Thymus (tissue), 11 donors: ENCODE results near the gene TFCP2L1. TPM values are rescaled to one million over a fixed set of nuclear protein-coding genes. Genes with fewer than 3 reads are reported as not detected.

Experiments
- DNase-seq, 9 donors: peaks; one replicate each; pipeline ENCODE4 v3.0.0-alpha.2; 2013; ENCODE audit warnings: low spot score in 9 of 9, low read depth in 6 of 9, missing footprints in 1 of 9
- H3K27ac ChIP-seq, 2 donors: one replicate each; pipeline ENCODE4 v1.5.1; 2013; ENCODE audit warnings: control low read depth in 1 of 2, low read depth in 1 of 2, low read length in 1 of 2, mild to moderate bottlenecking in 1 of 2, moderate library complexity in 1 of 2
- H3K27me3 ChIP-seq, 2 donors: one replicate each; pipeline ENCODE4 v1.5.1; 2013; ENCODE audit warnings: low read length in 1 of 2; ENCODE audit not compliant: control insufficient read depth in 2 of 2, insufficient read depth in 1 of 2
- H3K36me3 ChIP-seq, 2 donors: one replicate each; pipeline ENCODE4 v1.5.1; 2013; ENCODE audit warnings: low read length in 1 of 2, mild to moderate bottlenecking in 1 of 2, moderate library complexity in 1 of 2; ENCODE audit not compliant: control insufficient read depth in 2 of 2, insufficient read depth in 2 of 2
- H3K4me1 ChIP-seq, 2 donors: one replicate each; pipeline ENCODE4 v1.5.1; 2013; ENCODE audit warnings: low read length in 2 of 2; ENCODE audit not compliant: control insufficient read depth in 2 of 2, insufficient read depth in 2 of 2
- H3K4me3 ChIP-seq, 2 donors: one replicate each; pipeline ENCODE4 v1.5.1; 2013; ENCODE audit warnings: low read length in 2 of 2, control low read depth in 1 of 2, mild to moderate bottlenecking in 1 of 2
- H3K9me3 ChIP-seq, 2 donors: one replicate each; pipeline ENCODE4 v1.5.1; 2013; ENCODE audit warnings: low read length in 1 of 2, mild to moderate bottlenecking in 1 of 2; ENCODE audit not compliant: control insufficient read depth in 2 of 2, insufficient read depth in 1 of 2
- WGBS: extraction: QIAGEN DNeasy Blood & Tissue Kit; methylation state at CpG from one replicate; pipeline ENCODE4 v1.1.7; 2013; 5-methylcytosine and 5-hydroxymethylcytosine counted together
- polyA plus RNA-seq: library from polyadenylated mRNA; stranded (reverse); fragments of 200-250 nt; gene quantifications from one replicate; pipeline ENCODE4 v1.2.3, GENCODE V29; 2013
- total RNA-seq: library from RNA; stranded (reverse); fragments of 120-200 nt; gene quantifications from one replicate; pipeline ENCODE4 v1.2.4, GENCODE V29; 2013
- donor health status: healthy.

TFCP2L1 gene
- total and polyA plus RNA-seq, 2 donors = 0.80 to 1.6 TPM

DNA sequence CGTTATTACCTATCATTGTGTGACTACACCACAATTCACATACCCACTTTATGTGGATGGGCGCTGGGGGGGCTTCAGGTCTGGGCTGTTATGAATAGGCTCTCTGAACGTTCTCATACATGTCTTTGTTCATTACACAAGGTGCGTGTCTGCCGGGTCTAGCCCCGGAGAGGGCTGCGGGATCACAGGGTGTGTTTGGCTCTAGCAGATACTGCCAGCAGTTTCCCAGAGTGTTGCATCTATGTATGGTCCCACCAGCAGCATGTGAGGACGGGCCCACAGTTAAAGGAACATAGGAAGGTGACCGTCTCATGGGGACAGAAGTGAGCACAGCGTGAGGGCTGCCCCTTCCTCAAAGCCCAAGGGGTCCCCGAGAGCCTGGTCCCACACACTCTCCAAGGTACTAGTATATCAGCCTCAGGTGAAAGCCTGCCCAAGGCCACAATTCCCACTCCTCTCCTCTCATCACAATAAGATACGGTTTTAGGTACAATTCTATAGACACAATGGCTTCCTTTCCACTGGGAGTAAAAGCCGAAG is 48.8 kb downstream of the TFCP2L1 start:
- H3K27me3 ChIP-seq = no peaks in the 10 kb centered on the region
- no peak for DNase-seq
- H3K4me1 ChIP-seq = peaks cover 0 to 17% of the 10 kb centered on the region in 2 donors
- WGBS = 97% methylated on average over 13 of the region's 13 CpGs
- no peaks in the 10 kb centered on the region for H3K36me3 ChIP-seq
- H3K27ac ChIP-seq = no peak overlapping the region
- H3K9me3 ChIP-seq = no peaks in the 10 kb centered on the region
- H3K4me3 ChIP-seq = no peak overlapping the region

DNA sequence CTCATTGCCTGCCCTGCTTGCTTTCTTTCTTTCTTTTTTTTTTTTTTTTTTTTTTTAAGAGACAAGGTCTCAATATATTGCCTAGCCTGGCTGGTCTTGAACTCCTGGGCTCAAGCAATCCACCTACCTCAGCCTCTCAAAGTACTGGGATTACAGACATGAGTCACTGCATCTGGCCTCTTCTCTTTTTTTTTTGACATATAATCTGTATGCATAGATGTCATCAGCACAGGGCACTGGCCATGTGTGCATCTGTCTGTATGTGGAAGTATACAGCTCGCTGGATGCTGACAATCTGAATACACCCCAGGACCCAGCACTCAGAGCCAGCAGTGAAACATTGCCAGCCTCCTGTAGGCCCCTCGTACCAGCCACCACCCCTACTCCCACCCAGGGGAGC is 49.5 kb downstream of the TFCP2L1 start:
- H3K4me1 ChIP-seq = peaks cover 0 to 17% of the 10 kb centered on the region in 2 donors
- H3K27me3 ChIP-seq = no peaks in the 10 kb centered on the region
- no peaks in the 10 kb centered on the region for H3K36me3 ChIP-seq
- DNase-seq = peak in 1 of 9 donors; percentile 13
- 95% methylated on average over 2 of the region's 2 CpGs for WGBS
- H3K4me3 ChIP-seq = no peak overlapping the region
- peak overlapping the region in 1 of 2 donors; percentile 23 for H3K27ac ChIP-seq
- no peaks in the 10 kb centered on the region for H3K9me3 ChIP-seq

DNA sequence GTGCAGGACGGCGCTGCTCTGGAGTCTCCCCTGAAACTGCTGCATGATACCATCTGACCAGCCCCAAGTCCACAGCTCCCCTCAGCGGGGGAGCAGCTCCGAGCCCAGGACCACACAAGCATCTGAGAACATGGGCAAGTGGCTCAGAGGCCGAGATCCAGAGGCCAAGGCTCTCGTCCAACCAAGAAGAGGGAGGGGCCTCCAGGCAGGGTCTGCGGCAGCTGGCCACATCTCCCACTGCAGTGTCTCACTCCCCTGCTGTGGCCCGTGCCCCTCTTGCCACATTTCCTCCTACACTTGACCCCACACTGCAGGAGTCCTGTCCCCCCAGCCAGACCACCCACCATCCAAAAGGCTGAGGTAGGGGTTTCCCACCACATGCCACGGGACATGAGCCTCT is 50.2 kb downstream of the TFCP2L1 start:
- 93% methylated on average over 9 of the region's 9 CpGs for whole genome bisulfite sequencing
- Histone ChIP-seq H3K27ac (no peak overlapping the region), H3K36me3 (no peaks in the 10 kb centered on the region), H3K9me3 (no peaks in the 10 kb centered on the region), H3K4me1 (peaks cover 0 to 17% of the 10 kb centered on the region in 2 donors), H3K27me3 (no peaks in the 10 kb centered on the region), H3K4me3 (no peak overlapping the region)
- no peak for DNase-seq

DNA sequence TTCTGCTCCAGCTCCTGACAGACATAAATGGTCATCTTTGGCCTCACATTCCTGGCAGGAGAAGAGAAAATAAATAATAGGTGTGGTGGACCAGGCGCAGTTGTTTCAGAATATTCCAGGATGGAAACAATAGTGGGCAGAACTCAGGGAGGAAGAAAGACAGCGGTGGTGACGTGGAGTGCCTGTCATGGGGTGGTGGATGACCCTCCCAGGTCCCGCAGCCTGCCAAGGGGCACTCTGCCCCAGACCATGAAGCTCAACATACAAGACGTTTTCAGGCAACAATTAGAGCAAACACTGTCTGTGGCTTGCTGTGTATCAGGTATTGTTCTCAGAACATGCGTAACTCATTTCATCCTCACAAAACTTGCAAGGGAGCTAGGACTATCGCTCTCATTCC is 50.9 kb downstream of the TFCP2L1 start:
- no peaks in the 10 kb centered on the region for H3K9me3 ChIP-seq
- no peak overlapping the region for H3K27ac ChIP-seq
- H3K4me1 ChIP-seq = peaks cover 0 to 17% of the 10 kb centered on the region in 2 donors
- no peaks in the 10 kb centered on the region for H3K36me3 ChIP-seq
- WGBS = 92% methylated on average over 7 of the region's 7 CpGs
- no peak for DNase-seq
- H3K4me3 ChIP-seq = no peak overlapping the region
- no peaks in the 10 kb centered on the region for H3K27me3 ChIP-seq

DNA sequence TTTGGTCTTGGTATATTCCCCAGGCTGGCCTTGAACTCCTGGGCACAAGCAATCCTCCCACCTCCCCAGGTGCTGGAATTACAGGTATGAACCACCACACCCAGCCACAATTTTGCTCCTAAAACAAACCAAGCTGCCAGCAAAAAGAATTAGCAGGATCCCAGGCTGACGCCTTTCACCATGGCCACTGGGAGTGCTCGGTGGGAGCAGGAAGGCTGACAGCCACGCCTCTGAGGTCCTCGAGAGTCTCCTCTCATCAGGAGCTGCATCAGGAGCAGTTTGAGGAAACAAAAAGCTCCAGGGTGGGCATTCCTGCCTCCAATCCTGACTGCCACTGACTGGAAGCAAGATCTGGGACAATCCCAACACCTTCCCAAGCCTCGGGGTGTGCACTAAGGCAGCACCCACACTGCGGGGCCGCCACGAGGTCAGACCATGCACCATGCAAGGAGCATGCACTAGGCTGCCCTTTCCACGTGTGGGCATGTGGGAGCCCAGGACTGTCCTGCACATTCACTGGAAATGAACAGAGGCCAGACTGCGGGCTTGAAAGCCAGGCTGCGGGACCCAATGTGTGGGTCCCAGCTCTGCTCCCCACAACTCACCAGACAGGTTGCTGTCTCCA is 51.4 kb downstream of the TFCP2L1 start:
- Histone ChIP-seq H3K27ac (no peak overlapping the region), H3K9me3 (no peaks in the 10 kb centered on the region), H3K27me3 (no peaks in the 10 kb centered on the region), H3K4me3 (no peak overlapping the region), H3K36me3 (no peaks in the 10 kb centered on the region), H3K4me1 (peaks cover 0 to 17% of the 10 kb centered on the region in 2 donors)
- WGBS = 87% methylated on average over 11 of the region's 11 CpGs
- DNase-seq = no peak

DNA sequence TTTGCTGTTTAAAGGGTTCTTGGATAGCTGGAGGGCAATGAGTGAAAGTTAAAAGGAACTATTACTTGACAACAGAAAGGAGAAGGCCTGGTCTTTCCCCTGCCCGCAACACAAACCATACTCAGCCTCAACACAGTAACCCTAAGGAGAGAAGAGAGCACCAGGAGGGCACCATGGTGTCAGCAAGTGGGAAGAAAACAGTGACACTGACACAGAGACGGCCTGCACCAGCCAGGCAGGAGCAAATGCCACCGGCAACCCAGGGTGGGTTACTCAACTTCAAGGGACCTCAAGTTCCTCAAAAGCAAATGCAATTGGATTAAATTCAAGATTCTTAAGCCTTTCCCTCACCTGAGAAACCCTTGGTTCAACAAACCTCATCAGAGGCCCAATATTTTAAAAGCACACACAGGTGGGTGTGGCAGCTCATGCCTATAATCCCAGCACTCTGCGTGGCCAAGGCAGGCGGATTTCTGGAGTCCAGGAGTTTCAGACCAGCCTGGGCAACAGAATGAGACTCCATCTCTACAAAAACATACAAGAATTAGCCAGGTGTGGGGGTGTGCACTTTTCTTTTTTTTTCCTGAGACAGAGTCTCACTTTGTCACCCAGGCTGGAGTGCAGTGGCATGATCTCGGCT is 52.3 kb downstream of the TFCP2L1 start:
- Histone ChIP-seq H3K27me3 (no peaks in the 10 kb centered on the region), H3K27ac (no peak overlapping the region), H3K36me3 (no peaks in the 10 kb centered on the region), H3K4me3 (no peak overlapping the region), H3K4me1 (peaks cover 0 to 17% of the 10 kb centered on the region in 2 donors), H3K9me3 (no peaks in the 10 kb centered on the region)
- no peak for DNase-seq
- WGBS = 92% methylated on average over 6 of the region's 6 CpGs

DNA sequence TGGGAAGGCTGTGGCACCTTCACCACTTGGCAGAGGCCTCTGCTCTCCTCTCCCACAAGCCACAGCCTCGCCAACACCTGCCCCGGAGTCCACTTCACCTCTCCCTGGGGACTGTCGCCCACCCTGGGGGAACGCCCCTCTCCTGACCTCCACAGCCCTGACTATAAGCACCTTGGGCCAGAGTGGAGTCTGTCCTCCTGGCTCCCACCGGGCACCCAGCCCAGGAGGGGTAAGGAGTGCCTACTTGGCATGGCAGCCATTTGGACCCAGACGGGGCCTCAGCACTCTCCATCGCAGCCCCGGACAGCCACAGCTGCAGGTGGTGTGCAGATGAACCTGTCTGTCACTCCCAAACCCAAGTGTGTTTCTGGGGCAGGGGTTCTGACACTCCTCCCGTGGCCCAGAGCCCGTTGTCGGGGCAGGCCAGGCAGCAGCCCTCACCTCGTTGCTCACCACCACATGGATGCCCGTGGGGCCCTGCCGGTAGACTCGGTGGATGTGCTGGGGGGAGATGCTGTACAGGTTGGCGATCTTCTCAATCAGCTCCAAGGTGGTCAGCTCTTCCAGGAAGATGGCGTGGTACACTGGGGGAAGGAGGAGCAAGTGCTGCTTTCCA is 53.5 kb downstream of the TFCP2L1 start:
- WGBS = 93% methylated on average over 17 of the region's 17 CpGs
- no peak overlapping the region for H3K4me3 ChIP-seq
- H3K27ac ChIP-seq = no peak overlapping the region
- H3K36me3 ChIP-seq = no peaks in the 10 kb centered on the region
- no peaks in the 10 kb centered on the region for H3K27me3 ChIP-seq
- DNase-seq = no peak
- peaks cover 0 to 14% of the 10 kb centered on the region in 2 donors for H3K4me1 ChIP-seq
- H3K9me3 ChIP-seq = no peaks in the 10 kb centered on the region

DNA sequence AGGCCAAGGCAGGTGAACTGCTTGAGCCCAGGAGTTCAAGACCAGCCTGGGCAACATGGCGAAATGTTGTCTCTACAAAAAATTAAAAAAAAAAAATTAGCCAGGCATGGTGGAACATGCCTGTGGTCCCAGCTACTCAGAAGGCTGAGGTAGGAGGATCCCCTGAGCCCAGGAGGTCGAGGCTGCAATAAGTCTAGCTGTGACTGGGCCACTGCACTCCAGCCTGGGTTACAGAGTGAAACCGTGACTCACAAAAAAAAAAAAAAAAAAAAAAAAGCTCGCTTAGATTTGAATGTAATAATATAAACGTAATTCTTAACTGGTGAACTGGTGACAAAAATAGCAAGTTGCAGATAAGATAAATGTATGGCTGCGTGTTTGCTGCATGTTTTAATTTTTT is 56.5 kb downstream of the TFCP2L1 start:
- Histone ChIP-seq H3K4me1 (no peaks in the 10 kb centered on the region), H3K9me3 (peaks cover 0 to 5% of the 10 kb centered on the region in 2 donors), H3K27ac (no peak overlapping the region), H3K27me3 (no peaks in the 10 kb centered on the region), H3K36me3 (no peaks in the 10 kb centered on the region), H3K4me3 (no peak overlapping the region)
- no peak for DNase-seq
- 90% methylated on average over 6 of the region's 6 CpGs for WGBS
